SK-N-SH (cell line): ENCODE measurements around the gene IL3.

Source experiments
- CHD2 ChIP-seq: fragments of 150-350 bp; IDR thresholded peaks from 2 replicates; pipeline ENCODE4 v1.6.1; 2018; ENCODE audit warnings: low read length; ENCODE audit not compliant: partially characterized antibody
- CTCF ChIP-seq: fragments of 200-600 bp; sonication (generic); IDR thresholded peaks from 2 replicates; pipeline ENCODE4 v1.6.1; 2017; ENCODE audit warnings: antibody characterized with exemption, mild to moderate bottlenecking, moderate library complexity
- FOXJ3 ChIP-seq: sonication (generic); formaldehyde crosslinking; IDR thresholded peaks from 2 replicates; pipeline ENCODE4 v1.5.1; 2020; ENCODE audit warnings: mild to moderate bottlenecking, missing genetic modification reagents
- FOXM1 ChIP-seq: IDR thresholded peaks from 2 replicates; pipeline ENCODE4 v1.4.0; 2012; ENCODE audit warnings: low read depth, mild to moderate bottlenecking
- JUND ChIP-seq: IDR thresholded peaks from 2 replicates; pipeline ENCODE4 v1.4.0; 2012
- MAX ChIP-seq: IDR thresholded peaks from 2 replicates; pipeline ENCODE4 v1.4.0; 2012; ENCODE audit warnings: low read depth
- MEF2A ChIP-seq: IDR thresholded peaks from 2 replicates; pipeline ENCODE4 v1.4.0; 2012; ENCODE audit warnings: low read depth, borderline replicate concordance
- NRF1 ChIP-seq: IDR thresholded peaks from 2 replicates; pipeline ENCODE4 v1.6.1; 2012; ENCODE audit warnings: low read depth, mild to moderate bottlenecking, low read length
- POLR2AphosphoS5 ChIP-seq: IDR thresholded peaks from 2 replicates; pipeline ENCODE4 v1.6.1; 2012; ENCODE audit warnings: low read depth, low read length
- RAD21 ChIP-seq: IDR thresholded peaks from 2 replicates; pipeline ENCODE4 v1.6.1; 2012; ENCODE audit warnings: mild to moderate bottlenecking, low read length
- RCOR1 ChIP-seq: fragments of 150-350 bp; IDR thresholded peaks from 2 replicates; pipeline ENCODE4 v1.6.1; 2017; ENCODE audit warnings: antibody characterized with exemption, low read length
- REST ChIP-seq: IDR thresholded peaks from 2 replicates; pipeline ENCODE4 v1.6.1; 2012; ENCODE audit warnings: mild to moderate bottlenecking, low read depth, low read length, moderate library complexity
- USF2 ChIP-seq: fragments of 150-350 bp; IDR thresholded peaks from 2 replicates; pipeline ENCODE4 v1.6.1; 2017; ENCODE audit warnings: antibody characterized with exemption, low read length, low read depth, borderline replicate concordance
- YY1 ChIP-seq: IDR thresholded peaks from 2 replicates; pipeline ENCODE4 v1.4.0; 2012; ENCODE audit warnings: low read depth, mild to moderate bottlenecking

- TF ChIP-seq POLR2AphosphoS5 = no peak
- no peak for TF ChIP-seq YY1
- TF ChIP-seq CTCF = no peak
- TF ChIP-seq MEF2A = no peak
- no peak for TF ChIP-seq MAX
- TF ChIP-seq REST = no peak
- no peak for TF ChIP-seq USF2
- TF ChIP-seq FOXM1 = no peak
- no peak for TF ChIP-seq CHD2
- no peak for TF ChIP-seq NRF1
- TF ChIP-seq RAD21 = no peak
- TF ChIP-seq RCOR1 = no peak
- TF ChIP-seq JUND = no peak
- no peak for TF ChIP-seq FOXJ3 (CRISPR knock-in tag)
Measured at GRCh38 chr5:132099076-132099748, 38.8 kb downstream of the IL3 start.
